Measurements from ENCODE around the gene TBCC.
"Not testable (repeated sequence)": the region's sequence is repeated elsewhere in the genome, so short reads cannot be mapped to it uniquely, and the experiment has no call there.

TBCC gene

GRCh38 chr6:42745640-42746462, at the start of gene TBCC:
TBCC (minus strand) TSS chr6:42746103; CDS start chr6:42746073, 30 bp downstream.
- DNase-seq (ENCODE audit: low read depth in 2 of 2): peak; percentile 97 to 98

DNA sequence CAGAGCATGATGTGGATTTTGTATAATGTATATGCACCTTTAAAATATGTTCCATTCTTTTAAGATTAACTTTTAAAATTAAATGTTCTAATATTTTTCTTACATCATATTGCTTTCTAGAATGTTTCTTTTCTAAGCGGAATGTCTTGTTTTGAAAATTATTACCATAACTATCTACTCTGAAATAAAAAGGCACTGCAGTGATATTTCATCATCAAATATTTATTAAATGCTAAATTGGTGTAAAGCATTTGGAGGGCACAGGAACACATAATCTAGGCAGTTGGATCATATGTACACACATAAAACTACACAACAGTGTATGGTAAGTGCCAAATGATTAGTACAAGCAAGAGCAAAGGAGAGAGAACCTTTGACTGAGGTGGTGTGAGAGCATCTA, 49.7 kb upstream of the TBCC start:
- no peak for DNase-seq (ENCODE audit: low read depth in 2 of 2)

- DNase-seq (ENCODE audit: low read depth in 2 of 2): no peak
Observed at GRCh38 chr6:42791706-42792320, 45.9 kb upstream of the TBCC start.

- no peak for DNase-seq (ENCODE audit: low read depth in 2 of 2)
Observed at GRCh38 chr6:42790549-42791181, 44.8 kb upstream of the TBCC start.

GRCh38 chr6:42788671-42789070, 42.8 kb upstream of the TBCC start:
- no peak for DNase-seq (ENCODE audit: low read depth in 2 of 2)

DNA sequence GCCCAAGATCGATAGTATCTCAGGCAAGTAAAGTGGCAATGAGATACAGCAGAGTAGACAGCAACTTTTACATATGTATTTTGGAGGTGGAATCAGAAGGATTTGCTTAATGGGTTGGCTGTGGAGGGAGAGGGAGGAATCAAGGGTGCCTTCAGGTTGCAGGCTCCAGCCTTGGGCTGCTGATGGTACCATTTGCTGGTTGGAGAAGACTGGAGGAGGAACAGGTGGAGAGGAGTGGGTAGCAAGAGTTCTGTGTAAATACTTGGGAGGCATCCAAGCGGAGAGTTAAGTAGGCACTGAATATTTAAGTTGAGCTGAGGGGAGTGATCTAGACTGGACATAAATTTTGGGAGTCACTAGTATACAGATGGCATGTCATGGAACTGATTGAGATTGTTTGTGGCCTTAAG, 41.2 kb upstream of the TBCC start:
- no peak for DNase-seq (ENCODE audit: low read depth in 2 of 2)

- no peak for DNase-seq (ENCODE audit: low read depth in 2 of 2)
Observed at GRCh38 chr6:42786525-42786985, 40.7 kb upstream of the TBCC start.

GRCh38 chr6:42784717-42785498, 39.0 kb upstream of the TBCC start:
- no peak for DNase-seq (ENCODE audit: low read depth in 2 of 2)

- DNase-seq (ENCODE audit: low read depth in 2 of 2): no peak
Observed at GRCh38 chr6:42783876-42784642, 38.2 kb upstream of the TBCC start.

GRCh38 chr6:42783177-42783875, 37.4 kb upstream of the TBCC start:
- peak in 1 of 2 experiments; percentile 47 for DNase-seq (ENCODE audit: low read depth in 2 of 2)

- DNase-seq (ENCODE audit: low read depth in 2 of 2): peak; percentile 88 to 89
Observed at GRCh38 chr6:42782689-42783176, 36.8 kb upstream of the TBCC start.

DNA sequence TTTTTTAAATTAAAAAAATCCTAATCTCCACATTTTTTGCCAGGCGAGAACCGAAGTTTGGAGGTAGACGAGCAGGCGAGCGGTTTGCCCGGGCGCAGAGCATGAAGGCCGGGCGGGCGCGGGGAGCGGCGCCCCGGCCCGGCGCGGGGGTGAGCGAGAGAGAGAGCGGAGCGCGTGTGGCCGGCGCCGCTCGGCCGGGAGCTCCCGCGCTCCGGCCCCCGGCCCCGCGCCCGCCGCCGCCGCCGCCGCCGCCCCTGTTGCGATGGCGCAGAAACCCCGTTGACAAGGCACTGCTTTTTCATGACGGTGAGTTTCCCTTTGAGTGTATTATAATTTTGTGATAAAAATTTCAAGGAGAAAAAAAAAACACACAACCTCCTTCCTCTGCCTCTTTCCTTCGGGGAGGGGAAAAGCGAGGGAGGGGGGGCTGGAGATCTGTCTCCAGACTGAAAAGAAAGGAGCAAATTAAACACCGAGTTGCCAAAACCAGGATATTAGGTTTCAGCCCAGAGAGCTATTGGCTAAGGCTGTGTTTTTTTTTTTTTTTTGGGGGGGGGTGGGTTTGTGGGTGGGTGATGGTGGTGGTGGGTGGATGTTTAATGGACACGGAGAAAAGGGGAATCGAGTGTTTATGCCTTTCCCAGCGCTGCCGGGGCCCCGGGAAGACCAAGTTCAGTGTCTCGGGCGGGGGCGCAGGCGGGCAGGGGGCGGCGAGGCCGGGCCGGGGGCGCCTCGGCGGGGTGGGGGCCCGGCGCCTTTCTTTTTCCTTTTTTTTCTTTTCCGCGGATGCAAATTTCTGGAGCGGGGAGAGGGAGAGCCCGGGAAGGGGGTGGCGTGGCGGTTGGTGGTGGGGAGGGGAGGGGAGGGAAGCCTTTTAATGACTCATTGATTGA, 36.1 kb upstream of the TBCC start, which contains the start of gene BICRAL:
BICRAL (plus strand) TSS at position 257 of the 893 bp plus-strand sequence. CDS start 39,971 bp downstream, outside the sequence.
- DNase-seq (ENCODE audit: low read depth in 2 of 2): peak; percentile 71 to 77

DNA sequence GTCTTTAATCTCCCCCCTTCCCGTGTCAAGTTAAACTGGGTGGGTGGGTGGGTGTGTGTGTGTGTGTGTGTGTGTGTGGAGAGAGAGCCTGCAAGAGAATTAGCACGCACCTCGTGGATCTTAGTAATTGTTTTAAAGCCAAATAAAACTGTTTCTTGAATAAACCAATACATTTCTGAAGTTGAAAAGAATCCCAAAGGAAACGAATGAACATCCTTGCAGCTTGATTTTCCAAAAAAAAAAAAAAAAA, 35.6 kb upstream of the TBCC start:
- no peak for DNase-seq (ENCODE audit: low read depth in 2 of 2)

DNA sequence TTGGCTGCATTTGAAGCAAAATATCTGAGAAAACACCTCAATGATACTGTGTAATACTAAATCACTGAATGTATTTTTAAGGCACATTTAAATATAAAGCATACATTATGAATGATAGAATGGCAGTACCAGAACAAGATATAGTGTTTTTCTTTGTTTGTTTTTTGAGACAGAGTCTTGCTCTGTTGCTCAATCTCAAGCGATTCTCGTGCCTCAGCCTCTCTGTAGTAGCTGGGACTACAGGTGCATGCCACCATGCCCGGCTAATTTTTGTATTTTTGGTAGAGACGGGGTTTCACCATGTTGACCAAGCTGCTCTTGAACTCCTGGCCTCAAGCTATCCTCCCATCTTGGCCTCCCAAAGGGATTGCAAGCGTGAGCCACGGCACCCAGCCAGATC, 33.6 kb upstream of the TBCC start:
- DNase-seq (ENCODE audit: low read depth in 2 of 2): no peak

DNA sequence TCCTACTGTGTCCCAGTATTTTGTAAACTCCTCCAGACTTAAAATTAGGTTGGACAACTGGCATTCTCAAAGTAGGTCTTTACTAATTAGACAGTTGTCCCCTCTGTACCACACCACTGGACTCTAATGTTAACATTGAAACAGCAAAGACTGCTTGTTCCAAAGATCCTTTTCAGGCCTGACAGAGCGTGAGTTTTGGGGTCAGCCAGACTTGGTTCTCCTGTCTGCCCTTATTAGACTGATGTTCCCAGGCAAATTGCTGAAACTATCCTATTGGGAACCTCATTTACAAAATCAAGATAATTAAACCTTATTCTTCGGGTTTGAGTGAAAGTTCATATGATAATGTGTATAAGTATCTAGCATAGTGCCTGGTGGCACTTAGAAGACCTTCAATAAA, 32.2 kb upstream of the TBCC start:
- DNase-seq (ENCODE audit: low read depth in 2 of 2): no peak

DNA sequence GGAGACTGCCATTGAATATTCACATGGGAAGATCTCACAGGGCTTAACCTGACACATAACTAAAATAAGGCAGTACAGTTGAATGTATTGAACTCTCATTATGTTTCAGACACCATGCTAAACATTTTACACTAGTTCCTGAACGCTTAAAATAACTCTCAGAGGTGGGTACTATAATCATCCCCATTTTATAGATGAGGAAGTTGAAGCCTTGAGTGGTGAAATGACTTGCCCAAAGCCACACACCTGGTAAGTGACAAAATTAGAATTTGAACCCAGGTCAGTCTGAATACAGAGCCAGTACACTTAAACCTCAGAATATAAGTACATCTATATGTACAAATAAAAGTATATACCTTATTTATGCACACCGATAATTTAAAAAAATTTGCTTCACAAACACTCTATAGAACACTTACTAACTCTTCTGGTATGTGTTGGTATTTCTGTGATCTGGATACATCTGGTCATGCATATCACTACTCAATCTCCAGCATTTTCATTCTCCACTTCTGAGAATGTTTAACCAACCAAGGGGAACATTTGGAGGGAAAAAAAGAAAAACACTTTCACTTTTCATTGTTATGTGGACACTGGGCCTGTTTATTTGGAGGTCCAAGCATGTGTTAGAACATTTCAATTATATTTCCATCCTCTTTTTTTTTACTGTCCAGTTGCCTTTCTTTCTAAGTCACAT, 31.4 kb upstream of the TBCC start:
- DNase-seq (ENCODE audit: low read depth in 2 of 2): peak in 1 of 2 experiments; percentile 44

DNA sequence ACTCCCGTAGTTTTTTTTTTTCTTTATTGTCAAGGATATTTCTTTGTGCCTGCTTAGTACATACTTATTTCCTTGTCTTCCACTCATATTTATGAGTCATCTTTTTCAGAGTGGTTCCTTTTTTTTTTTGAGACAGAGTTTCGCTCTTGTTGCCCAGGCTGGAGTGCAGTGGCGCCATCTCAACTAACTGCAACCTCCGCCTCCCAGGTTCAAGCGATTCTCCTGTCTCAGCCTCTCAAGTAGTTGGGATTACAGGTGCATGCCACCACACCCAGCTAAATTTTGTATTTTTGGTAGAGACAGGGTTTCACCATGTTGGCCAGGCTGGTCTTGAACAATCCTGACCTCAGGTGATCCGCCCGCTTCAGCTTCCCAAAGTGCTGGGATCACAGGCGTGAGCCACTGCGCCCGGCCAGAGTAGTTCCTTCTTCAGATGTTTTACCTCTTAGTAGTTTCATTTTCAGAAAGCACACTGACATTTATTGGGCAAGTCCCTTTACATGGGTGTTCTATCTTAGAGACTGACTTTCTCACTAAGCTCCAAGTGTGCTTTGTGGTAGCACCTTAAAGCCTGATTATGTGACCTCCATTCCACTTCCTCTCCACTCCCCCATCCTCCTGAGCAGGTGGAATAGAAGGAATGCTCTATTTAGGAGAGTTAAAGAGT, 29.1 kb upstream of the TBCC start:
- DNase-seq (ENCODE audit: low read depth in 2 of 2): not testable (repeated sequence)

GRCh38 chr6:42774201-42774600, 28.3 kb upstream of the TBCC start:
- no peak for DNase-seq (ENCODE audit: low read depth in 2 of 2)

All from fibroblast of skin of left biceps (primary cell).